ENCODE data around the gene PSMD6.

Gene PSMD6

DNA sequence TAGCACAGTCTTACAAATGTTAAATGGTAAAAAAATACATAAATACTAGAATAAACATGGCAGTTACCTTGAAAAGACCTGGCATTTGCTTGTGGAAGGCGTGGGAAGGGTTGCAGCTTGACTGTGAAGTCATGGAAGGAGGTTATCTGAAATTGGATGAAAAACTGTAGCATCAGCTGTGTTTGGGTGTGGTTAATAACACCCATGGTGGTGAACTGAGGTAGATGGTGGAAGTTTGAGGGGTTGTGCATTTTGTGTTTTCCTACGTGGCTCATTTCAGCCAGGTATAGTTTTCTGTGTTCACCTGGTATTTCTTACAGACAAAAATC lies 46.5 kb downstream of the PSMD6 start:
- no peak for DNase-seq (ENCODE audit: low spot score)

- DNase-seq (ENCODE audit: low spot score), result peak; percentile 79
Observed at GRCh38 chr3:63976161-63976871, 47.0 kb downstream of the PSMD6 start.

GRCh38 chr3:63975723-63976122 lies 47.6 kb downstream of the PSMD6 start:
- peak; percentile 38 for DNase-seq (ENCODE audit: low spot score)

DNA sequence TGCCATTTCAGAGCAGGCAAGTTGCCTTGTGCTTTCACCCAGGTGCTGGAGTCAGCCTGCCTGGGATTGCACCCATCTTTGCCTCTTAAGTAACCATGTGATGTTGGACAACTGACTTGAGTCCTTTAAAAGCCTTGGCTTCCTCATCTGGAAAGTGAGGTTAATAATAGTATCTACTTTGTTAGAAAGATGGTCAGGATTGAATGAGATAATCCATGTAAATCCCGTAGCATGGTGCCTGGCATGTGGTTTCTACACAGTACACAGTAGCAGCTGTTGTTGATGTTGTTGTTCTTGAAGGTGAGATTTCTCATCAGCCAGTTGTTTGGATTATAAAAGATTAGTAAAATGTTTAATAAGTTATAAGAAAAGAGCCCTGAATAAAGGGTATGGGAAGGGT lies 48.8 kb downstream of the PSMD6 start:
- no peak for DNase-seq (ENCODE audit: low spot score)

DNA sequence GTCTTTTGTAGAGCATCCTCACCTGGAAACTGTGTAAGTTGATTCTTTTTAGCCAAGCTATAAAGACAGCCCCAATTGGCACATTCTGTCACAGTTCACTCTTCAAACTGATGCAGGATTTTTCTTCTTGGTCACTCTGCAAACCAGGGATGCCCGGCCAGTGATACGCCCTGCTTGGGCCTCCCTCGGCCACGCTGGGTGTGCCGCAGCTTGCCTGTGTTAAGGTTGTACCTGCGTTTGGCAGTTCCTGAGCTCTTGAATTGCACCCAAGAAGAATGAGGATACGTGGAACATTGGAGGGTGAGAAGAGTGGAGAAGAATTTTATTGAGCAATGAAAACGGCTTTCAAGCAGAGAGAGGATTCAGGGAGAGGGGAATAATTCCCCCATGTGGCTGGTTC lies 49.9 kb downstream of the PSMD6 start:
- no peak for DNase-seq (ENCODE audit: low spot score)

DNA sequence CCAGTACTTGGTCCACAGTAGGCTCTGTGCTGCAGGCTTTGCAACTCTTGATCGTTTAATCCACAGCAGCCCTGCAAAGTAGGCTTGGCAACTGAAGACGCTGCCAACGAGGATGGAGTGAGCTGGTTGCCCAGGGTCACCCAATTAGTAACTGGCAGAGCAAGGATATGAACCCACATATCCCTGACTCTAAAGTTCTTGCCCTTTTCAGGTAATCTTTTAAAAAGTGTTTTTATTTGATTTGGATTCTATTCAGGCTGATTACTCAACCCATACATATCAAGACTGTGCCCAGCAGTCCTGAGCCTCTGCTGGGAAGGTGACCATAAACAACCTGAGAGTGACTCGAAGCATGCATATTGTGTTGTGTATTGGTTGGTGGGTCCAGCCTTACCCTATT lies 50.3 kb downstream of the PSMD6 start:
- no peak for DNase-seq (ENCODE audit: low spot score)

DNA sequence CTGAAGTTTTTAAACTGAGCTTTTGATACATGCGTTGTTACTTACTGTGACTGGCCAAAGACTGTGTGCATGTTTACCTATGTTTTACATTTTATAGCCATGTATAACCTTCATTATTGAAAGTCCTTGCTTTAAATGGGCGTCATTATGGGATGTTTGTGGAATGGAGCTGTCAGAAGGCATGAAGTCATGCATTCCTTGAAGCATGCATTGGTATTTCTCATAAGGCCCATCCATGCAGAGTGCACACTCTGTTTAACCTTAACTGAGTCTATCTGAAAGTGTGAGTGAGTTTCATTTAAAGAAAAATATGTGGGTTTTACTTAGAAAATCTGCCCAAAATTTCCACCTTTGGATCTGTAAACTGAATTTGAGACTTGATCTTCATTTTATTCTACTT lies 51.1 kb downstream of the PSMD6 start:
- DNase-seq (ENCODE audit: low spot score), result peak; percentile 56

- no peak for DNase-seq (ENCODE audit: low spot score)
Observed at GRCh38 chr3:63970631-63971475, 52.4 kb downstream of the PSMD6 start.

DNA sequence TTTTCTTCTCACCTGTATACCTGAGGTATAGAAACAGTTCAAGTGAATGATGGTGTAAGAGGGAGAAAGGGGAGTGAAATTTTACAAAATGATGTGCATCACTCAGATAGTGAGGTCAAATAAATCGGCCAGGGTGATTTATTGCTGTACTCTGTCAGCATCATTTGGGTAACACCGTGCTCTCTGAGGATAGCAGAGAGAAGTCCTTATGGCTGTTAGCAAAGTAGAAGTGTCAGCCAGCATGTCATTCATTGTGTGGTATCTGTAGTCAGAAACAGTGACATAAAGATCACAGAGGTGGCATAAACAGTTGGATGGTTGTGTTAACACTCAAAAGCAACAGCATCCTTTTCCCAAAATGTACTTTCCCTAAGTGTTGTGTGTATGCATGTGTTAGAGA lies 53.4 kb downstream of the PSMD6 start:
- no peak for DNase-seq (ENCODE audit: low spot score)

- DNase-seq (ENCODE audit: low spot score), result no peak
Observed at GRCh38 chr3:63968612-63969350, 54.5 kb downstream of the PSMD6 start.

DNA sequence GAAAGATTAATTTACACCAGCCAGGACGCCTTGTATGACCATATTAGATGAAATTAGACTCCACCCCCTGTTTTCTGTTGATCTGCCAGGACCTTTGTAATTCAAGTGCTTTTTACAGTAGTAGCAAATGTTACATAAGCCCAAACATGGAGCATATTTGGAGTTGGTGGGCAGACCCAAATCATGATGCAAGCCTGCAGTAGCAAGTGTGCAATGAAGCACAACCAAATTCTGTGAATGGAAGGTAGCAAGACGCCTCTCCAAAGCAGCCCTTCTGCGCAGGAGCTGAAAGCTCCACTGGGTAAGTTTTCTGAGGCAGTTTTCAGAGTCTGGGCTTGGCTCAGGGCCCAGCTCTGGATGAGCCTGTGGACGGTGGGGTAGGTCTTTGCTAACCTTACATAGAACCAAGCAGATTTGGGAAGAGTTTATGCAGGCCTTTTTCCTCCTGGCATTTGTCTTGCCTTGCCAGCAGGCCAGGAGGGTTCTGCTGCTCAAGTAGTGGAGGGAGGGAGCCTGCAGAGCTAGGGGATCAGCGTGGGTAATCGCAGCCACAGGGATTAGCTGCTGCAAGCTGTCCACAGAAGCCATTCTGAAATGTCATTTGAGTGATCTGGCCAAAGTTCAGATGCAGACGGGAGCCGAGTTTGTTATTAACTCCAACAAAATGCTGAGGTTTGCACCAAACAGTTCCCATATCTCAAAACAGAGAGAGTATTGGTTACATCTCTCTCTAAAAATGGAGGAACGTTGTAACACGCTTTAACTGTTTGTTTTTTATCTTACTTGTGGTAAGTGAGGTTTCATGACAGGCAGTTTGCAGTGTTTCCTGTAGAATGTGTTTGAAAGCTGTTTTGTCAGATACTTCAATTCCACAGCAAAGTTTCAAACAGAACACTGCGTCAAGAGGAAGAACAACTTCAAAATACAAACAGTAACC lies 55.4 kb downstream of the PSMD6 start:
- peak; percentile 18 for DNase-seq (ENCODE audit: low spot score)

DNA sequence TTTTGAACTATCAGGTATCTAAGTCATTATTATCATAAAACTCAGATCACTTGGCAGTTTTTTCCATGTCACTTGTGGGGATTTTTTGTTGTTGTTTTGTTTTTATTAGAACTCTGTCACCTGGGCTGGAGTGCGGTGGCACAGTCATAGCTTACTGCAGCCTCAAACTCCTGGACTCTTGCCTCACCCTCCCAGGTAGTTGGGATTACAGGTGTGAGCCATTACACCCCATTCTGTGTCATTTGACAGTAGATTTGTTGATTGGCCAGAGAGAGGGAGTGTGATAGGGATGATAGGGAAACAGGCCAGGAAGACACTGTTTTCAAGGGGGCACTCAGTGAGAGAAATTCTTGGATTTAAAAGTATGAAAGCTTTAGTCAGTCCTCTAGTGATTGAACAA lies 56.4 kb downstream of the PSMD6 start:
- DNase-seq (ENCODE audit: low spot score), result no peak

DNA sequence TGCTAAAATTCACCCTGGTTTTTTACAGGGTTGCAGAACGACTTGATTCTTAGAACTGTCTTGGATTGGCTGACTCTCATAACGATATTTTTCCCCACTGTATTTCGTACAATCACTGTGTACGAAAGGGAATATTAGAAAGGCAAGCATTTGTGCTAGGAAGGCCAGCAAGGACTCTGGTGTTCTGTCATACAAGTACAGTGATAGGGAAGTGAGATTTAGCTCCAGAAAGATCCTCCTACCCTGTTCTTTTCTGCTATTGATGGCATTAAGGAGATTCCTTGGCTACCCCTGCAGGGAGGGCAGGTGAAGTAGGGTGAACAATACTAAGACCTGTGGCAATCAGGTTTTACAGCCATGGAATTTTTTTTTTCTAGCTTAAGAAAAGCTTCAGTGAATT lies 57.3 kb downstream of the PSMD6 start:
- no peak for DNase-seq (ENCODE audit: low spot score)

- no peak for DNase-seq (ENCODE audit: low spot score)
Observed at GRCh38 chr3:63964681-63965485, 58.4 kb downstream of the PSMD6 start.

- no peak for DNase-seq (ENCODE audit: low spot score)
Observed at GRCh38 chr3:63963496-63963895, 59.8 kb downstream of the PSMD6 start.

- no peak for DNase-seq (ENCODE audit: low spot score)
Observed at GRCh38 chr3:63961891-63962290, 61.4 kb downstream of the PSMD6 start.
